GM19467 (cell line): ENCODE results near the gene ZBTB45.

Source experiments
- ATAC-seq: cut with Tn5 transposase; IDR thresholded peaks from one replicate; pipeline ENCODE4 v1.9.1; 2021; ENCODE audit warnings: mild to moderate bottlenecking, moderate library complexity; ENCODE audit not compliant: unreplicated experiment

The ZBTB45 gene

DNA sequence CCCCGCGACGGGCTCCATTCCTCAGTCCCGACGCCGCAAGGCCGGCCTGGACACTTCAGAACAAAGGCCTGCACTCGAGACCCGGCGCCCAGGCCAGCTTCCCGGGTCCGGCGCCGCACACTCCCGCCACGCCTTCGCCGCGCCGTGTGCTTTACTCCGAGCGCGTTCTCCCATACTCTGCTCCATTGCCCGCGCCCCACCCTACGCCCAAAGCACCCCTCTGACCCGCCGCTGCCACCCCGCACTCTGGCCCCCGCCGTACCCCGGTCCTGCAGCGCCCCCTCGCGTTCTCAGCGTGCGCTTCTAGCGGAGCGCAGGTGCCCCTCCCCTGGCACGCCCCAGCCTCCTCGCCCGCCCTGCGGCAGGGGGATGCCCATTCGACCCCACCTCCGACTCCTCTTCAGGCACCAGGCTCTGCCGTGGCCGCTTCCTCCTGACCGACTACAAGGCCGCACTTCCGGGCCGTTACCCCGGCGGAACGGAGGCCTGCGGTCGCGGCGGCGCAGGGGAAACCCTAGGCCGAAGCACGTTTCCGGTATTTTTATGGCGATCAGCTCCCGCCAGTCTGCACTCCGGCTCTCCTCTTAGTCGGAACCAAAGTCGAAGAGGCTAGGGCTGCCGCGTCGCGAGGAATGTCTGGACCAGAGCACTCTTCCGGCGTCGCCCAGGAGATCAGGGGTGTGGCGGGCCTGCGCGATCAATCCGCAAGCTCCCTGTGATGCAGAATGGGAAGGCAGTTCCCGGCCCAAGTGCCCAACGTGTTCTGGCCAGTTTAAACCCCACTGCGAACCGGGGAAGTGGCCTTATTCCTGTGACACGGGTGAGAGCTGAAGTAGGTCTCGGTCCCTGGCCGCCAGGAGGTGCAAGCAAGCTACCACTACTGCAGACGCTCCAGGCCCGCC, at the start of gene ZBTB45:
ZBTB45 (minus strand) TSS at position 456 of the 902 bp plus-strand sequence. CDS start 2,137 bp downstream, outside the sequence.
- ATAC-seq = peak; percentile 80

DNA sequence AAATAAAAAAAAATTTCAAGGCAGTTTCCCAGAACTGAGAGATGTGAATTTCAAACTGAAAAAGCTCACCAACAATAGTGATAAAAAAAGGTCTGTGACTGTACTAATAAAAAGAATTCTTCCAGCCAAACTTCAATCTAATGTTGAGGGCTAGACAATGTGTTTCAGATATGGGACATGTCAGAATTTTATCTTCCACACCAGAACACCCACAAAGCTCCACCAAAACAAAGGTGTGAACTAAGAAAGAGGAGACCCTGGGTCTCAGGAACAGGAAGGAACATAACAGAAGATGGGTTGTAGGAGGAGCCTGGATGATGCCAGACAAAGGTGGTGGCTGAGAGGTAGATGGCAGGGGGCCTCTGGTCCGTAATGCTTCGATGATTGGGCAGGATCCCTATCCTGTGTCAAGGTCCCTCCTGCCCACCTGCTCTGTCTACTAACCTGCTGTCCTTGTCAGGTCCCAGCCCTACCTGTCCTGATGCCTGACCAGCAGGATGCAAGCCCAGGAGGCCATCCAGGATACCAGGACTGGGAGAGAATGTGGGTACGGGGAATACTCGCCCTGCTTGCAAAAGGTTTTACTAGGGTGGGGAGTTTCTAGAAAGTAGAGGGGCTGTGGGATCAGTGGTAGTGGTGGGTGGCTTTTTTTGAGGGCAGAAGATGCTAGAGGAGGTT, 49.0 kb upstream of the ZBTB45 start:
- no peak for ATAC-seq

- ATAC-seq = no peak
Observed at GRCh38 chr19:58566989-58567388, 47.4 kb upstream of the ZBTB45 start.

DNA sequence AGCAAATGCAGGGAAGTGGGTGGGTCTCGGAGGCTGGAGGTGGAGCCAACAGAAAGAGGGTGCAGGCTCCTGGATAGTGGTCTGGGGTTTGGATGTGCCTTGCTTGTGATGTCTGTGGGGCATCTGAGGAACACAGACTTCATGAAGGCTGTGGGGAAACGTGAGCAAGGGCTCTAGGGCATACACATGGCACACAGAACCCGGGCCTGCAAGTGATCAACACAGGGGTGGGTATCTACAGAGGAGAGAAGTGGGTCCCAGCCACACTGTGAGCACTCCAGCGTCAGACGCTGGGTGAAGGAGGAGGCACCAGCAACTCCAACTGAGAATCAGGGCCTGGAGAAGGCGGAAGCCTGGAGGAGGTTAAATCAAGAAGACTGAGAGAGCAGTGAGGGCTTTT, 44.2 kb upstream of the ZBTB45 start:
- no peak for ATAC-seq

DNA sequence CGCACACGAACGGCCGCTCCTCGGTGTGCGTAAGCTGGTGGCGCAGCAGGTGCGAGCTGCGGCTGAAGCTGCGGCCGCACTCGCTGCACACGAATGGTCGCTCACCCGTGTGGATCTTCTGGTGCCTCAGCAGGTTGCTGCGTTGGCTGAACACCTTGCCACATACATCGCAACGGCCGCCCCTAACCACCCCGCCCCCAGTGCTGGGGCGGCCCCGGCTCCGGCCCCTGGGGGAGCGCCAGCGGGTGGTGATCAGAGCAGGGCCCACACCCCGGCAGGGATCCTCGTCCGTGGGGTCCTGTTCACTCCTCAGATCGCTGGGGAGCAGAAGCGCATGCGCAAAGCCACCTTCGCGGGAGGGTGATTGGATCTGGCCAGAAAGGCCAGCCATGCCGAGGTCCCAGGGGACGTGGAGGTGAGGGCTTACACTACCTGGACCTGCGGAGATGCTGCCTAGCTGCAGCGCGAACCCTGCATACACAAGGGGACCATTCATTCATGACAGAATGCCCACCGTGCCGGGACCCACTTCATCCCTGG, 43.5 kb upstream of the ZBTB45 start:
- ATAC-seq = no peak

GRCh38 chr19:58562122-58563033, 42.8 kb upstream of the ZBTB45 start:
- no peak for ATAC-seq

- no peak for ATAC-seq
Observed at GRCh38 chr19:58561373-58562121, 41.9 kb upstream of the ZBTB45 start.

DNA sequence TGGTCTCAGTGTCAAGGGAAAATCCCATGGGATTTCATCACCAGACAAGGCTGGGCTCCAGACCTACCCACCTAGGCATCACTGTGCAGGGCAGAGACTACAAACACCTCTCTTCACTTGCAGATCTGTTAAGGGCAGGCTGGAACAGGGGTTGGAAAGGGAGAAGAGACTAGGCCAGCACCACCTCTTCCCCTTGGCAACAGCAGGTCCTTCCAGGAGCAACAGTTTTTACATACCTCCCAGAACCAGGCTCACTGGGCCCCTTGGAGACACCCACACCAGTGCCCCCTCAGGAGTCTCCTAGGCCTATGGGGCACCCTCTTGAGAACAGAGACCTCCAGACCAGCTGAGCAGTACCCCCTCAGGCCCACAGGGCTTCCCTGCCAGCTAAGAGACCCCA, 41.3 kb upstream of the ZBTB45 start:
- no peak for ATAC-seq

DNA sequence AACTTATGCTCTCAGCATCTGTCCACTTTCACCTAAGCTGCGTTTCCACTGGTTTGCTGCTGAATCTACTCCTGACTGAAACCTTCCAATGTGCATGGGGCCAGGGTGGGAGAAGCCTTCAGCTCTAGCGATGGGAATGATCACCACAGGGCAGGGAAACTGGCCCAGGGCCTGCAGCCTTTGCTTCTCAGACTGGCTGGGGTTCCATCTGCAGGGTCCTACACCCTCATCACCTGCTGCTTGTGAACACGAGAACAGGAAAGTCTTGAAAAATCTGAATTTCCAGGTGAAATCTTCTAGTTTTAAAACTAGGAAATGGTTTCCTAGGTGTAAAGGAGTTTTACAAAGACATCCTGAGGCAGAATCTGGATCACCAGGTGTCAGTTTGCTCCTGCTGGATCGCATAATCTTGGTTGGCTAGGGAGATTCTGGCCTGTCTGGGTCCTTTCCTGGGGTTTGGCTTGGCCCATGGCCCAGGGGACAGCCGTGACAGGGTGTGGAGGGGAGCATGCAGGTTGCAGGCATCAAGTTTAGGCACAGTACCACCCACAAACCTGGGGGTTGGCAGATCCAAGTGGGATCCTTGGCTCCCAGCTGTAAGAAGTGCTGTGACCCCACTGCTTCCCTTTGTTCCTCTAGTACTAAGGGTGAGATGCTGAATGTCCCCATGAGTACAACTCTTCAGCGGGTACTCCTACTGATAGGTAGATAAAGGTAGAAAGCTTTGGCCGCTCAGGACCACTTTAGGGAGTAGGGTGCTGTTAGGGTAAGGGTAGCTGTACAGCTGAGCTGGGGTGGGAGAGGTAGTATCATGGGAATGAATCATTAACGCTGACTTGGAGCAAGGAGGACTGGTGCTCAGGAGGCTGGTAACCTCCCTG, 40.6 kb upstream of the ZBTB45 start:
- no peak for ATAC-seq

GRCh38 chr19:58559275-58560006, 39.8 kb upstream of the ZBTB45 start:
- ATAC-seq = peak; percentile 13

DNA sequence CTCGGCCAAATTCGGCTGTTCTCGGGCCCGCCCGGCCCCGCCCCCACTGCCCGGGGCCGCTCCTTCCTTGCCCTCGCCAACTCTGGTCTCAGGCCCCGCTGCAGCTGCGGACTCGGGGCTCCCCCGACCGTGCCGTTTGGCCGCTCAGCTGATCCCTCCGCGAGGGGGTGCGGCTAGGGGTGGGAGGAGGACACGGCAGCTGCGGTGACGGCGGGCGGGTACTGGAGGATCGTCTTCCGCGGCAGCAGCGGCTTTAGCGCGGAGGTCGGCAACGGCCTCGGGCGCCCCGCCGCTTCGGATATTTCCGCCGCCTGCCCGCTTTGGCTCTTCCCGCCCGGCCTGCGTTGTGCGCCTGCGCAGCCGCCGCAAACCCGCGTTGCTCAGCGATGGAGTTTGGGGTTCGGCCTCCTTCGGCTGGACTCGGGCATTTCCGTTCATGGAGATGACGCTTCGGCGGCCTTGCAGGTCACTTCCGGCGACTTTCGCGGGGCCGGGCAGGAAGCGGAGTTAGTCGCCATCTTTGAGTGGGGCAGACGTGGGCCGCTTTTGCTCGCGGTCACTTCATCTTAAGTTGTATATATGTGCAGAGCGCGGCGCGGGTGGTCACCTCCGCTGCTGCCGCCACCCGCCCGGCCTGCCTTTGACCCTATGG, 39.1 kb upstream of the ZBTB45 start:
- ATAC-seq = peak; percentile 43

- ATAC-seq = no peak
Observed at GRCh38 chr19:58558066-58558622, 38.5 kb upstream of the ZBTB45 start, which contains the start of gene UBE2M. Gene UBE2M, minus strand, starts transcription at chr19:58558611. Its CDS starts 230 bp downstream, at chr19:58558381.

GRCh38 chr19:58557221-58558065, 37.8 kb upstream of the ZBTB45 start:
- no peak for ATAC-seq

GRCh38 chr19:58556622-58557220, 37.1 kb upstream of the ZBTB45 start:
- ATAC-seq = no peak

GRCh38 chr19:58555920-58556621, 36.5 kb upstream of the ZBTB45 start:
- ATAC-seq = no peak
